HG03039 (cell line): ENCODE measurements around the gene TRIM3.
"Not testable (repeated sequence)": the region's sequence is repeated elsewhere in the genome, so short reads cannot be mapped to it uniquely, and the experiment has no call there.

Experiments
- ATAC-seq: cut with Tn5 transposase; IDR thresholded peaks from one replicate; pipeline ENCODE4 v1.9.1; 2021; ENCODE audit warnings: mild to moderate bottlenecking, moderate library complexity; ENCODE audit not compliant: unreplicated experiment

The TRIM3 gene

DNA sequence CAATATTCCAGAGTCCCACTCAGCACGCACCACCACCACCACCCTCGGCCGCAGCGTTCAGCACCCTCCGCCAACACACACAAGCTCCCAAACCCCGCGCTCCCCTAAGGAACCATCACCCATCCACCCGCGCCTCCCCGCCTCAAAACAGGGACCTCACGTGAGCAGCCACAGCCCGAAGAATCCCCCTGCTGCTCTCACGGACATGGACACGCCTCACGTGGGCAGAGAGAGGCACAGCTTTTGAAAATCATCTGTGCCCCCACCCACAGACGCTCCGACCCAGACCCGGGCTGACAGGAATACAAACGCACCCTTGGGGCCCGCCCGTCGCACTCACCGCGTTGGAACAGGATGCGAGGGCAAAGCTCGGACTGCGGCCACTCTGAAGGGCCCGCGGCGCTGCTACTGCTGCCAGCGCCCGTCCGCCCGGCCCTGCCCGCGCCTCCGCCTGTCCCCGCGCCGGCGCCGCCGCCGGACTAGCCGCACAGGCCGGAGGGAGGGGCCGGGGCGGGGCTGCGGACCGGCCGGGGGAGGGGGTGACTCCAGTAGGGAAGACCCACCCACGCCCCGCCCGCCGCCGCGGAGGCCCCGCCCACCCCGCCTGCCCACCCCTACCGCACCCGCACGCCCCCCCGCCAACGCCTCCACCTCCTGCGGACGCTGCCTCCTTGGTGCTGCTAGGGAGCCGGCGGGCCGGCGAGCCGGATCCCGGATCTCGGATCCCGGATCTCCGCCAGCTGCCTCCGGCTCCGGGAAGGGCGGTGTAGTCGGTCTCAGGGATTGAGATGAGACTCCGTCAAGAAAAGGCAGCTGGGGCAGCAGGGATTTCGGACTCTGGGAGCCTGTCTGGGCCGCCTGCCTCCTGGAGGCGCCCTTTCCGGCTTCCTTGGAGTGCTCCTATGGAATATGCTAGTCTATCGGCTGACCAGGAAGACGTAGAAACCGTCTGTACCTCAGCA, at the start of gene TRIM3:
Gene TRIM3, minus strand, starts transcription at position 491 of the 962 bp plus-strand sequence. CDS start 8,246 bp downstream, outside the sequence.
- ATAC-seq, result peak; percentile 67

DNA sequence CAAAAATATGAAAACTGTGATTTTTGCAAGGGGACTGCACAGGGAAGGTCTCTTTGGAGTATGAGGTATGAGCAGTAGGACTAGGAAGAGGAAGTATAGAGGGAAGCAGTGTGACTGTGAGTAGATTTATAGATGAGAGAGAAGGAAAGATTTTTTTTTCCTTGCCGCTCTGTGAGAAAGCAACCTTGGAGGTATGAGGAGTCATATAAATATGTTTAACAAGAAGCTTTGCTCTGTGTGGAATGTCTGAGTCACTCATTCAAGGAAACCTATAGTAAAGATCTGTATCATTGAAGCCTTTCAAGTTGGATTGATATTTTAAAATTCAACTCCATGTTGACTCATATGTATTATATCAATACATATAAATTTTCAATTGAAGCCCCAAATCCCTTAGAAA, 49.5 kb upstream of the TRIM3 start:
- no peak for ATAC-seq

DNA sequence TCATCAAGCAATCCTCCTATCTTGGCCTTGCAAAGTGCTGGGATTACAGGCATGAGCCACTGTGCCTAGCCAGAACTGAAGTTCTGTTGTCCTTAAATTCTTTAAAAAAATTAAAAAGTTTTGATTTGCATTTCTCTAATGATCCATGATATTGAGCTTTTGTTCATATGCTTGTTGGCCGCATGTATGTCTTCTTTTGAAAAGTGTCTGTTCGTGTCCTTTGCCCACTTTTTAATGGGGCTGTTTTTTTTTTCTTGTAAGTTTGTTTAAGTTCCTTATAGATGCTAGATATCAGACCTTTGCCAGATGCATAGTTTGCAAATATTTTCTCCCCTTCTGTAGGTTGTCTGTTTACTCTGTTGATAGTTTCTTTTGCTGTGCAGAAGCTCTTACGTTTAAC, 48.2 kb upstream of the TRIM3 start:
- ATAC-seq, result not testable (repeated sequence)

DNA sequence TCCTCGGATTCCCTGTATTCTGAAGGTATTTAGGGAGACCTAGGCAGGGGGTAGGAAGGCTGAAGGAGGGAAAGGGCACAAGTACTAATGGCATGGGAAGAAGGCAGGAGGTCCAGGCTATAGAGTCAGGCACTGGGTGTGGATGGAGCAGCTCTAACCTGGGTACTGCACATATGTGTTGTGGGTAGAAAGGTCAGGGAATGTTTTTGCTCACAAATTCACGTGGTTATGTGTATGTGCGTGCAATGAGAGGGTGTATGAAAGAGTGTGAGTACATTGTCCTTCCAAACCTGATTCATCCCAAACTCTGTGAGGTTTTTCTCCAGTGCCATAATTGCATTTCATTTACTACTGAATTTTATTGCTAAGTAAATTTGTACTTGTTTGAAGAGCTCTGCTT, 46.5 kb upstream of the TRIM3 start:
- ATAC-seq, result no peak

DNA sequence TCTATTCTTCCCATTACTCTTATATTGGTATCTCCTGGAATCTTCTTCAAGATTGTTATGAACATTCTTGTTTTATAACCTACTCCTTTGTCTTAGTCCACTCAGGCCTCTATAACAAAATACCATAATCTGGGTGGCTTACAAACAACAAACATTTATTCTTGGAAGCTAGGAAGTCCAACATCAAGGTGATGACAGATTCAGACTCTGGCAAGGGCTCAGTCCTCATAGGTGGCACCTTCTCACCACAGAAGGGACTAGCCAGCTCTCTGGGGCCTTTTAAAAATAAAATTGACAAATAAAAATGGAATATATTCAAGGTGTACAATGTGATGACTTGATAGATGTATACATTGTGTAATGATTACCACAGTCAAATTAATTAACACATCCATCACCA, 43.1 kb upstream of the TRIM3 start:
- ATAC-seq, result no peak

DNA sequence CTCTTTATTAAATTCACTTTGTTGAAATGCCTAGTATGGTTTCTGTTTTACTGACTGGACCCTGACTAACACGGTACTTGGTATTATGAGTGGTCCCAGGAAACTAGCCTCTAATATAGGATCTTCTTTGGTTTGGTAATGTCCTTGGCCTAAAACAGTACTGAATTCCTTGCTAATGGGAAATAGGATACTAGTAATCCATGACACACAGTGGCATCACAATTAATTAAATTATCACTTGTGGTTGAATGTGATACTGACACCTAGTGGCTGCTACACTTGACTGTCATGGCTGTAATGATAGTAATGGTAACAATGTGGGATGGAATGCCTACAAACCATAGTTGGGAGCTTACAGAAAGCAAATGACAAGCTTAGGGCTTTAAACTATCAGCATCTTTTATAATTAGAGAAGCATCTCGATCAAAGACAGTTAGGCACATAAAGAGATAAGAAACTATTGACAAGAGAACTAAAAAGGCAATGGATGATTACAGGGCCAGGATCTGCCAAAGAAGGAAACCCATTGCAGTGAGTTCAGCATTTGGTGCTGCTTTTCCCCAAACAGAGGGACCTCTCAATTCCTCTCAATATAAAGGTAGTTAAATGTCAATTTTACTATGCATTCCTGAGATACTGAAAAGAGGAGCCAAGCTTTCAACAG, 32.0 kb upstream of the TRIM3 start:
- no peak for ATAC-seq

DNA sequence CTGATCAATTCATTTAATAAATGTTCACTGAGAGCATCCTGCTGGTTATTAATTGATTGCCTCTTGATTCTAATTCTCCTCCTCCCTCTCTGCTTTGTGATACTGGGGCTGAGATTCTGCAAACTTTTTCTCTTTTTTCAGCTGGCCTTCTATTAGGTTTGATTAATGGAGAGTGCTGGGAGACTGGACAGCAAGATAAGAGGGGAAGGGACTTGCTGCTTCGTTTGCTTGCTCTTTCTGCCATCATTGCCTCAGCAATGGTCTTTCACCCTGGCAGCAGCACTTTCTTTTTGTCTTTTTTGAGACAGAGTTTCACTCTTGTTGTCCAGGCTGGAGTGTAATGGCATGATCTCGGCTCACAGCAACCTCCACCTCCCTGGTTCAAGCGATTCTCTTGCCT, 30.4 kb upstream of the TRIM3 start:
- ATAC-seq, result no peak

DNA sequence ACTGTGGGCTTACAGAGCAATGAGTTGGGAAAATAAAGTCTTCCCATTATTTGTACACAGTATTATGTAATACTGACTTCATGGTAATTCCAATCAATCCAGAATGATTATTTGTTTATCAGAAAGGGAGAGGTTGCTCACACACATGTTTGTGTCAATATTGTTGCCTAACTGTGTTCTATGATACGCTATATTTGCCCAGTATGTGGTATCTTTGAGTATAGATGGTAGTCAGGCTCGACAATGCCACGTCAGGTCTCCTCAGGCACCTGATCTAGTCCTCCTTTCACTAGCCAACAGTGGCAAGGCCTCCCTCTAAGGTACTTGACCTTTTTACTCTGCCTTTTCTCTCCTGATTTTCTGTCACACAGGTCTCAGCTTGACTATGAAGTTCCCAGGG, 28.6 kb upstream of the TRIM3 start:
- no peak for ATAC-seq

DNA sequence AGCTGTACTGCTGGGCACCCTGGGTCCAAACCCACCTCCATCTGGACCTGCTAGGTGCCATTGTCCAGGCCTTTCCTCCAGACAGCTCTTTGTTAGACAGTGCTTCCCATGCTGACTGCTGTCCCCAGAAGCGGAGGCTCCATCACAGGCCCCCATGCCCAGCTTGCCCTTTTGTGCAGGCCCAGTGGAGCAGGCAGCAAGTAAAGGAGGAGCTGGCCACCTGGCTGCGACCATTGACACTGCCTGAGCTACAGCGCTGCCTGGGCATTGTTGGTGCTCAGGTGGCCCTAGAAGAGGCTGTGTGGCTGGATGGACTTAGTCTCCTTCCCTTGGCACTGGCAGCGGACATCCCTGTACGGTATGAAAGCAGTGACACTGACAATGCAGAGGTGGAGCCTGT, 24.8 kb upstream of the TRIM3 start:
- ATAC-seq, result no peak

DNA sequence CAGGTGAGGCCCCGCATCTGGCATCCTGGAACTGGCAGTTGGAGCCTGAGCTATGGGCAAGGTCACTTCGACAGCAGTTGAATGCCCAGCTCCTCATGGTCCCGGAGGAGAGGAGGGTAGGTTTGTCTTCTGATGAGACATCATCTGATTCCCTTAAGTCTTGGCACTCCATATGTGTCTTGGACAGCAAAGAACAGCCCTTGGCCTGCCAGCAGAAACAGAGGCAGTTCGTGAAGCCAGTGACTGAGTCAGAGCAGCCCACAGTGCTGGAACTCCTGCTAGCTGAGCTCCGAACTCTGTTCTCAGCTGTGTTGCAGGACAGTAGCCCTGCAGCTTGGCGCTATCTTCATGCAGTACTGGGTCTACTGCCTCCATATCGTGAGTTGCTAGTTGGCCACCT, 24.4 kb upstream of the TRIM3 start:
- ATAC-seq, result no peak

DNA sequence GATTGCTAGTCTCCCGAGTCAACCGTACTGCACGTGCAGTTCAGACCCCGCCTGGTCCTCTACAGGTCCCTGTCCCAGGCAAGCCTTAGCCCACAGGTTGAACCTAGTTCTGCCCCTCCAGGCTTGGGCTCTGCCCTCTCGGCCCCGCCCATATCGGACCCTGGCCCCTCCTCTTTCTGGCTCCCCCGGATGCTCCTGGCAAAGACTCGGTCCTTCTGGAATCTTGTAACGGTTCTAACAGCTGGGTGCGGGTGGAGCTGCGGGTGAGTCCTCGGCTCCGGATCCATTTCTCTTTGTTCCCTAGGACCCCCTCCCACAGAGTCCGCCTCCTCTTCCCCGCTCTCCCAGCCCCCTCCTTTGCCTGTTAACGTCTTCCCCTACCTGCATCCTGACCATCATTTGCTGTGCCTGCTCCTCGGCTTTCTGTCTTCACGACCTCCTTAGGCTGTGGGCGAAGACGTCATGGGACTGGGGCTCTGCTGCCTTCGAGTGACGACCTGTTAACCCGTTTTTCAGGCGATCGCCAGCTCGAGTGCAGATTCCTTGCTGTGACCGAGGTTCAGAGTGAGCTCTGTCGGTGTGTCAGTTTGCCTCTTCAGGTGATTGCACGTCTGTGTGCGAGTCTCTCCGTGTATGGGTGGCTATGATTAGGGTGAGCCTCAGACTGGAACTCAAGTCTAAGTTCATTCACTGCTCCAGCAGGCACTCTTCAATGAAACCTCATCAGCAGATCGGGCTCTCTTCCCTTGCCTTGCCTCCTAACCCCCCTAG, 23.5 kb upstream of the TRIM3 start, which contains the start of gene DNHD1:
Gene DNHD1, plus strand, starts transcription at position 212 of the 771 bp plus-strand sequence. CDS start 936 bp downstream, outside the sequence.
- ATAC-seq, result no peak

DNA sequence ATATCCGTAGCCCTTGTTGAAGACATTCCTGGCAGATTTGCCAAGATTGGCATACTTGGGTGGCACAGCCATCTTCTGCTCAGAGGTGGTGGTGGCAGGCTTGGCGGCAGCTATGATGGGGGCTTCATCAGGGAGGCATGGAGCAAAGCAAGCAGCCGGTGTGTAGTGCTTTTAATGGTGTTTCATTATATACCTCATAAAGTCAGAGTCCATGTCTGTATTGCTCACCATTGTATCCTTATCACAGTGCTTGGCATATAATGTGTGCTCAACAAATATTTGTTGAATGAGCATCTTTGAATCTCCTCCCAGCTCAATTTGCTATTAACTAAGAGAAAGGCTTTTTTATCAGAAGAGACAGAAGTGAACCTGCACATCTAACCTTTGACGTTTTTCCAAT, 15.6 kb upstream of the TRIM3 start:
- no peak for ATAC-seq

DNA sequence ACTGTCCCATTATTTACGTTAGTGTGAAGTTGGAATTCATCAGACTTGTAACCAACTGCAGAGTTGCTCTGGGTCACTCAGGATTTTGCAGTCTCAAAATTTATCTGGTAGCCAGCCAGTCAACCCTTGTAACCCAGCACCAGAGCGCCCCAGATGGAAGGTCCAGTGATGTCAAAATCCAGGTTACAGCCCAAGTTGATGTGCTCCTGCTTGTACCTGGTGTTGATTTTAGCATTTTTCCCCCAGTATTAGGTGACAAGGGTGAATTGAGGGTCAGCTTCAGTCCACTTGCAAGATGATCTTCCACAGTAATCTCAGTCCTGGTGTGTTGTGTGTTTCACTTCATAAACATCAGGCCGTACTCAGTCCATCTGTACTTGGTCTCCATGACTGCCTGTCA, 15.1 kb upstream of the TRIM3 start:
- ATAC-seq, result no peak

DNA sequence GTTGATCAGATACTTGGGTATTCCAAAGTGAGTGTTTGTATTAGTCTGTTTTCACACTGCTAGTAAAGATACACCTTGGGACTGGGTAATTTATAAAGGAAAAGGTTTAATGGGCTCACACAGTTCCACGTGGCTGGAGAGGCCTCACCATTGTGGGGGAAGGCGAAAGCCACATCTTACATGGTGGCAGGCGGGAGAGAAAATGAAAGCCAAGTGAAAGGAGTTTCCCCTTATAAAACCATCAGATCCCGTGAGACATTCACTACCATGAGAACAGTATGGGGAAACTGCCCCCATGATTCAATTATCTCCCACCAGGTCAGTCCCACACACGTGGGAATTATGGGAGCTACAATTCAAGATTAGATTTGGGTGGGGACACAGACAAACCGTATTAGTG, 14.6 kb upstream of the TRIM3 start:
- no peak for ATAC-seq

DNA sequence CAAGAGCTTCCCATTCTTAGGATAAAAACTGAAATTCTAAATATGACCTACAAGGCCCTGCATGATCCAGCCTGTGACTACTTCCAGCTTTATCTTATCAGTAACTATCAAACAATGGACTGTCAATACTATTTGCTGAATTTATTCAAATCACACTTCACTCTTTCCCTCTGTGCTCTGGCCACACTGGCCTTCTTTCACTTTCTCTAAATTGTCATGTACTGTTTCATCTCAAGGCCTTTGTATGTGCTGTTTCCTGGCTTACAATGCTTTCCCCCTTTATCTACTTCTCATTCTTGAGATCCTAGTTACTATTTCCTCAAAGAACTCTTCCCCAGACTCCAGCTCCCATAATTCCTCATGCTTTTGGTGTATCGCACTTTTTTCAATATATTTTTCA, 13.2 kb upstream of the TRIM3 start:
- ATAC-seq, result no peak

DNA sequence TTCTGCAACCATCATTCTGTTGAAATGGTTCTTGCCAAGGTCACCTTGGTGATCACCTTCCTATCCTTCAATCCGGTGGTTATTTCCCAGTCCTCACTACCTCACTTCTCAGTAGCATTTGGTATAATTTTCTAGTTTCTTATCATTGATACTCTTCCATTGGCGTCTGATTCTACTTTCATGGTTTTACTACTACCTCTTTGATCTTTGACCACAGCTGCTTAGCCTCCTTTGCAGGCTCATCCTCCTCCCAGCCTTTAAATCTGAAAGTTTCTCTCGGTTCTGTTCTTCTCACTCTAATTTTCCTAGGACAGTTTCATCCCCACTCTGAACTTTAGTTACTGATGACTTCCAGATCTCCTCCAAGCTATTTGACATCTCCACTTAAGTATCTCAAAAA, 12.5 kb upstream of the TRIM3 start:
- ATAC-seq, result no peak

DNA sequence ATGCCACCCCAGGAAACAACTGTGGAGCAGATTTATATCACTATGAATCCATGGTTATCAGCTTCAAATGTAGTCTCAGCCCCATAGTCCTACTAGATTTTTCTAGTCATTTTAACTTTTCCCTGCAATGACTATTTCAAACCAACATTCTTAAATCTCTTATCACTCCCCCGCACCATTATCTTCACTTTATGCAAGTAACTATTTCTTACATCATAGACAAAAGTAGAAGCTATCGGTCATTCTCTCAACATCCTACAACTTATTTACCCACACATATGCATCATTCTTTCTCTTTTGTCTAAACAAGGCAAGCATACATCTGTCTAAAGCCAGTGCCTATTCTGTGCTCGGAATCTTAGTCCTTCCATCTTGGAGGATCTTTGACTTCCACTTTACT, 11.9 kb upstream of the TRIM3 start:
- no peak for ATAC-seq

DNA sequence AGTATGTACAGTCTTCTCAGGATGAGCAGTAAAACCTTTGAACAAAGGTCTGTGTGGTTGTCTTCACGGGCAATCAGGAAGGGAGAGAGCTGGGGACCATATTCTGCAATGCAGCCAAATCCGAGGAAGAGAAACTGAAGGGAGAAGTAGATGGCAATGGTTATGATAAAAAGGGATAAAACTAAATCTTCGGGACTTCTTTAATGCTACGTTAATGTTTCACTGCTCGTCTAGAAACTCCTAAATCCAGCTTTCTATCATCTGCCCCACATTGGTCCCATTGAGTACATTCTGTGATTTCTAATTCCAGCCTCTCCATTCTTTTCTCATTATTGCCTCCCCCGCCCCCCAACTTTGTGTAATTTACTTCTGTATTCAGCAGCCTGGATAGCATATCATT, 9.3 kb upstream of the TRIM3 start:
- ATAC-seq, result no peak

DNA sequence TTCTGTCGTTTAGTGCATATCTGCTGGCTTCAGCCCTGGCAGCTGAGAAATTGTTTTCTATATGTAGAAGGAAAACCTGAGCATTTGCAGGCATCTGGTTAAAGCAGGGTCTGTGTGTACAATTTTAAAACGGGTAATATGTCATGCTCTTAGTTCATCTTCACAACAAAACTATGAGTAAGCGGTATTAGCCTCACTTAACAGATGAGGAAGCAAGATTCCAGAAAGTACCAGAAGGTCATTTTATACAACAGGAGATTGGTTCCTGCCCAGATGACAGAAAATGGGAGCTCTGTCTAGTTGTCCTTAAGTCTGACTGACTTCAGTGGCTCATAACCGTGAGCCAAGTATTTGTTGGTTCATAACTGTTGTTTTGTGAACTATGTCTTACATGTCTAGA, 8.7 kb upstream of the TRIM3 start:
- ATAC-seq, result no peak

DNA sequence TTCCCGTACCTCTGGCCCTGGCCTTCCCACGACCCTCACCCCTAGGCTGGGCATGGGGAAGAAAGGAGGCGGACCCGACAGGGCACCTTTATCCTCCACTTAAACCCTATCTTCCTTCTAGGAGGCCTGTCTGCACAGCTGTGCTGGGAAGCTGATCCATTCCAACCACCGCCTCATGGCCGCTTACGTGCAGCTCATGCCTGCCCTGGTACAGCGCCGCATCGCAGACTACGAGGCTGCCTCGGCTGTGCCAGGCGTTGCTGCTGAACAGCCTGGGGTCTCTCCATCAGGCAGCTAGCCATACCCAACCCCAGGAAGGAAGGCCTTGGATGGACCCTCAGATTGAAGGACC, 8.2 kb upstream of the TRIM3 start:
- no peak for ATAC-seq
